Testis (tissue), 3 donors: ENCODE data around the gene OXA1L. TPM values are rescaled to one million over a fixed set of nuclear protein-coding genes. Genes with fewer than 3 reads are reported as not detected.
"Not testable (repeated sequence)": the region's sequence is repeated elsewhere in the genome, so short reads cannot be mapped to it uniquely, and the experiment has no call there.

Experiments
- DNase-seq: peaks from one replicate; pipeline ENCODE4 v3.0.0-alpha.2; 2019
- H3K27ac ChIP-seq, 2 donors: fragments of 200-600 bp; sonication (generic); one replicate each; pipeline ENCODE4 v1.5.1; 2019
- H3K27me3 ChIP-seq: fragments of 200-600 bp; sonication (generic); one replicate; pipeline ENCODE4 v1.5.1; 2019
- H3K36me3 ChIP-seq: fragments of 200-600 bp; sonication (generic); one replicate; pipeline ENCODE4 v1.5.1; 2017; ENCODE audit warnings: low read depth; ENCODE audit errors: missing control alignments
- H3K4me1 ChIP-seq: fragments of 200-600 bp; sonication (generic); one replicate; pipeline ENCODE4 v1.5.1; 2019
- H3K4me3 ChIP-seq, 2 donors: fragments of 200-600 bp; sonication (generic); one replicate each; pipeline ENCODE4 v1.5.1; 2017 to 2019
- H3K9me3 ChIP-seq: fragments of 200-600 bp; sonication (generic); one replicate; pipeline ENCODE4 v1.5.1; 2017
- POLR2A ChIP-seq: fragments of 450-650 bp; IDR thresholded peaks from one replicate; pipeline ENCODE4 v1.6.1; 2017; ENCODE audit warnings: antibody characterized with exemption, mild to moderate bottlenecking, moderate library complexity
- WGBS, 2 donors: methylation state at CpG; one replicate each; pipeline ENCODE4 v1.1.5; 2018; 5-methylcytosine and 5-hydroxymethylcytosine counted together
- intact Hi-C: fragments of 100-400 bp; cut with DNase I; formaldehyde crosslinking; loops from one replicate; pipeline ENCODE4 v1.15.1; 2023; ENCODE audit warnings: low total_unique reads
- polyA plus RNA-seq: library from polyadenylated mRNA; stranded (reverse); fragments of 350-450 nt; fragmentation: Illumina TruSeq; extraction: RNeasy Lipid Tissue Mini Kit (QIAGEN cat#74804); gene quantifications from one replicate; pipeline ENCODE4 v1.2.3, GENCODE V29; 2014; ENCODE audit warnings: low read depth, low replicate concordance; ENCODE audit not compliant: insufficient read depth
- total RNA-seq, 2 donors: library from RNA; depleted of rRNA; stranded (reverse); fragments of >200 nt; gene quantifications; one replicate each; pipeline ENCODE4 v1.2.3, GENCODE V29; 2016
- TF ChIP-seq, protein P1 (sequence below), 3 experiments: fragments of 450-650 bp in 2 of 3; fragments of 200-600 bp in 1 of 3; sonication (generic) in 1 of 3; IDR thresholded peaks; one replicate each; pipeline ENCODE4 v1.5.1; 2016 to 2019; ENCODE audit warnings: antibody characterized with exemption in 3 of 3, mild to moderate bottlenecking in 2 of 3, moderate library complexity in 1 of 3

The OXA1L gene
- total and polyA plus RNA-seq, 3 donors from 2014 or later, result 61.7 to 79.8 (median 76.8) TPM

- Histone ChIP-seq H3K4me1 (peaks cover 4% of the 10 kb centered on the region), H3K4me3 (no peak overlapping the region), H3K27ac (no peak overlapping the region), H3K27me3 (no peaks in the 10 kb centered on the region), H3K36me3 (no peaks in the 10 kb centered on the region), H3K9me3 (no peaks in the 10 kb centered on the region)
- TF ChIP-seq, protein P1, sequence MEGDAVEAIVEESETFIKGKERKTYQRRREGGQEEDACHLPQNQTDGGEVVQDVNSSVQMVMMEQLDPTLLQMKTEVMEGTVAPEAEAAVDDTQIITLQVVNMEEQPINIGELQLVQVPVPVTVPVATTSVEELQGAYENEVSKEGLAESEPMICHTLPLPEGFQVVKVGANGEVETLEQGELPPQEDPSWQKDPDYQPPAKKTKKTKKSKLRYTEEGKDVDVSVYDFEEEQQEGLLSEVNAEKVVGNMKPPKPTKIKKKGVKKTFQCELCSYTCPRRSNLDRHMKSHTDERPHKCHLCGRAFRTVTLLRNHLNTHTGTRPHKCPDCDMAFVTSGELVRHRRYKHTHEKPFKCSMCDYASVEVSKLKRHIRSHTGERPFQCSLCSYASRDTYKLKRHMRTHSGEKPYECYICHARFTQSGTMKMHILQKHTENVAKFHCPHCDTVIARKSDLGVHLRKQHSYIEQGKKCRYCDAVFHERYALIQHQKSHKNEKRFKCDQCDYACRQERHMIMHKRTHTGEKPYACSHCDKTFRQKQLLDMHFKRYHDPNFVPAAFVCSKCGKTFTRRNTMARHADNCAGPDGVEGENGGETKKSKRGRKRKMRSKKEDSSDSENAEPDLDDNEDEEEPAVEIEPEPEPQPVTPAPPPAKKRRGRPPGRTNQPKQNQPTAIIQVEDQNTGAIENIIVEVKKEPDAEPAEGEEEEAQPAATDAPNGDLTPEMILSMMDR (IDR thresholded peaks at IDR 0.05), result no peak
- no peak for TF ChIP-seq POLR2A
- WGBS, 2 donors, result 79 to 85% methylated on average over 8 of the region's 8 CpGs
- no peak for DNase-seq
- intact Hi-C loops, result no loop called here
Observed at GRCh38 chr14:22752422-22752821, 14.1 kb upstream of the OXA1L start.

DNA sequence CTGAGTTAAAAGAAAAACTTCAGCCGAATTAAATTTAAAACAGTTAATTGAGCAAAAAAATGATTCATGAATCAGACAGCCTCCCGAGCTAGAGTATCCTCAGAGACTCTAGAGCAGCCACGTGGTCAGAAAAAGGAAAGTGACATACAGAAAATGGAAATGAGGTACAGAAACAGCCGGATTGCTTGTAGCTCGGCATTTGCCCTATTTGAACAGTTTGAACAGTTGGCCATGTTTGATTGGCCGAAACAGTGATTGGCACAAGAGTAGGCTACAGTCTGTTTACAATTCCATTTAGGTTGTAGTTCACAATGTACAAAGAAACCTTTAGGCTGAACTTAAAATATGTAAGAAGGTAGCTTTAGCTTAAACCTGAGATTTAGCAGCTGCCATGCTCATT is 12.9 kb upstream of the OXA1L start:
- no peak for TF ChIP-seq POLR2A
- TF ChIP-seq, protein P1 (IDR thresholded peaks at IDR 0.05), result no peak
- DNase-seq, result no peak
- intact Hi-C loops, result no loop called here
- H3K27me3 ChIP-seq, result no peaks in the 10 kb centered on the region
- 77 to 79% methylated on average over 6 of the region's 6 CpGs for WGBS, 2 donors
- H3K36me3 ChIP-seq, result no peaks in the 10 kb centered on the region
- no peak overlapping the region for H3K27ac ChIP-seq
- no peak overlapping the region for H3K4me3 ChIP-seq
- no peaks in the 10 kb centered on the region for H3K9me3 ChIP-seq
- H3K4me1 ChIP-seq, result peaks cover 4% of the 10 kb centered on the region

GRCh38 chr14:22757972-22758650 is 8.4 kb upstream of the OXA1L start:
- intact Hi-C loops, H3K9me3 ChIP-seq, H3K4me3 ChIP-seq, H3K36me3 ChIP-seq, DNase-seq, H3K4me1 ChIP-seq, H3K27me3 ChIP-seq, H3K27ac ChIP-seq: not testable (repeated sequence)
- WGBS, 2 donors, result 92 to 93% methylated on average over 10 of the region's 10 CpGs

- TF ChIP-seq POLR2A, result no peak
- TF ChIP-seq, protein P1 (IDR thresholded peaks at IDR 0.05), result no peak
- H3K4me3 ChIP-seq, result no peak overlapping the region
- H3K27me3 ChIP-seq, result no peaks in the 10 kb centered on the region
- peaks cover 5% of the 10 kb centered on the region for H3K4me1 ChIP-seq
- 91 to 95% methylated on average over 1 of the region's 1 CpG for WGBS, 2 donors
- no peaks in the 10 kb centered on the region for H3K9me3 ChIP-seq
- intact Hi-C loops, result no loop called here
- H3K36me3 ChIP-seq, result no peaks in the 10 kb centered on the region
- H3K27ac ChIP-seq, result no peak overlapping the region
- no peak for DNase-seq
Observed at GRCh38 chr14:22761734-22762133, 4.8 kb upstream of the OXA1L start.

GRCh38 chr14:22764382-22764781 is 2.1 kb upstream of the OXA1L start:
- Histone ChIP-seq H3K9me3 (no peaks in the 10 kb centered on the region), H3K4me3 (no peak overlapping the region), H3K36me3 (no peaks in the 10 kb centered on the region), H3K27me3 (no peaks in the 10 kb centered on the region), H3K4me1 (peaks cover 12% of the 10 kb centered on the region), H3K27ac (no peak overlapping the region)
- TF ChIP-seq POLR2A, result no peak
- TF ChIP-seq, protein P1 (IDR thresholded peaks at IDR 0.05), result no peak
- 69 to 81% methylated on average over 3 to 4 of the region's 4 CpGs for WGBS, 2 donors
- no peak for DNase-seq
- intact Hi-C loops, result no loop called here
